Adrenal gland (tissue), 5 donors: Measurements from ENCODE around the gene LRPPRC.

Experiments
- POLR2A ChIP-seq, 2 donors: fragments of 450-650 bp; IDR thresholded peaks; one replicate each; pipeline ENCODE4 v1.6.1; 2017; ENCODE audit warnings: antibody characterized with exemption in 2 of 2, mild to moderate bottlenecking in 2 of 2, moderate library complexity in 1 of 2
- TF ChIP-seq, protein P1 (sequence below), 6 experiments: fragments of 450-650 bp in 4 of 6; fragments of 200-600 bp in 2 of 6; sonication (generic) in 1 of 6; IDR thresholded peaks; 1 replicate in 5 of 6; 2 replicates in 1 of 6; pipeline versions ENCODE4 v1.5.1 to v1.8.0; 2016 to 2021; ENCODE audit warnings: antibody characterized with exemption in 6 of 6, mild to moderate bottlenecking in 2 of 6, moderate library complexity in 1 of 6
- donor health status: DM: no; HTN: no; CAD: no.

DNA sequence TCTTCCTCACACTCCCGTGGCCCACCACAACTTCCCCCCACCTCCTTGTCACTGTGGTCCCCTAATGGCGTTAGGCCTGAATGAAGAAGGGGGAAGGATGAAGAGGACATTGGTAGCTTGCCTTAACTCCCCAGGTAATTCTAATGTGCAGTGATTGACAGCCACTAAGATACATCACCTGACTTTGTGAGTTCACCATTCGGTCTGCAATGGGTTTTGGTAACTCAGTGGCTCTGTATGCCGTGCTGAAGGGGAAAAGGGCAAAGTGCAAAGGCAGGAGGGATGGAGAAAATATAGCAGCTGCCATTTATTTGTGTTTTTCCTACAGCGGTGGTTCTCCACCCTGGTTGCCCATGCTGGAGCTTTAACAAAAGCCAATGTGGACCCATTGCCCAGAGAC, 114.8 kb downstream of the LRPPRC start:
- no peak for TF ChIP-seq POLR2A (IDR thresholded peaks at IDR 0.05)
- TF ChIP-seq, protein P1, sequence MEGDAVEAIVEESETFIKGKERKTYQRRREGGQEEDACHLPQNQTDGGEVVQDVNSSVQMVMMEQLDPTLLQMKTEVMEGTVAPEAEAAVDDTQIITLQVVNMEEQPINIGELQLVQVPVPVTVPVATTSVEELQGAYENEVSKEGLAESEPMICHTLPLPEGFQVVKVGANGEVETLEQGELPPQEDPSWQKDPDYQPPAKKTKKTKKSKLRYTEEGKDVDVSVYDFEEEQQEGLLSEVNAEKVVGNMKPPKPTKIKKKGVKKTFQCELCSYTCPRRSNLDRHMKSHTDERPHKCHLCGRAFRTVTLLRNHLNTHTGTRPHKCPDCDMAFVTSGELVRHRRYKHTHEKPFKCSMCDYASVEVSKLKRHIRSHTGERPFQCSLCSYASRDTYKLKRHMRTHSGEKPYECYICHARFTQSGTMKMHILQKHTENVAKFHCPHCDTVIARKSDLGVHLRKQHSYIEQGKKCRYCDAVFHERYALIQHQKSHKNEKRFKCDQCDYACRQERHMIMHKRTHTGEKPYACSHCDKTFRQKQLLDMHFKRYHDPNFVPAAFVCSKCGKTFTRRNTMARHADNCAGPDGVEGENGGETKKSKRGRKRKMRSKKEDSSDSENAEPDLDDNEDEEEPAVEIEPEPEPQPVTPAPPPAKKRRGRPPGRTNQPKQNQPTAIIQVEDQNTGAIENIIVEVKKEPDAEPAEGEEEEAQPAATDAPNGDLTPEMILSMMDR (IDR thresholded peaks at IDR 0.05), result no peak
